Lower lobe of right lung (tissue), 2 donors: ENCODE data around the gene CHD5. TPM values are rescaled to one million over a fixed set of nuclear protein-coding genes. Genes with fewer than 3 reads are reported as not detected.
A peak's percentile ranks its signal among the peaks of the same experiment; 100 is the strongest.

ENCODE experiments used
- ATAC-seq, 2 donors: fragments of 200-7000 bp; cut with Tn5 transposase; one replicate each; pipeline ENCODE4 v1.9.1; 2020 to 2022; ENCODE audit warnings: mild to moderate bottlenecking in 2 of 2, moderate library complexity in 2 of 2
- DNase-seq: peaks from one replicate; pipeline ENCODE4 v3.0.0-alpha.2; 2020
- H3K27ac ChIP-seq: fragments of 200-600 bp; one replicate; pipeline ENCODE4 v1.8.0; 2022
- H3K27me3 ChIP-seq: fragments of 200-600 bp; one replicate; pipeline ENCODE4 v1.8.0; 2022; ENCODE audit warnings: low read depth
- H3K36me3 ChIP-seq: fragments of 200-600 bp; one replicate; pipeline ENCODE4 v1.8.0; 2022; ENCODE audit warnings: mild to moderate bottlenecking
- H3K4me1 ChIP-seq: fragments of 200-600 bp; one replicate; pipeline ENCODE4 v1.8.0; 2022
- H3K4me3 ChIP-seq: fragments of 200-600 bp; one replicate; pipeline ENCODE4 v1.8.0; 2022; ENCODE audit warnings: mild to moderate bottlenecking
- H3K9me3 ChIP-seq: fragments of 200-600 bp; one replicate; pipeline ENCODE4 v1.8.0; 2022
- CTCF ChIP-seq: fragments of 200-600 bp; IDR thresholded peaks from one replicate; pipeline ENCODE4 v1.8.0; 2022; ENCODE audit warnings: antibody characterized with exemption, mild to moderate bottlenecking
- intact Hi-C: fragments of 100-400 bp; cut with DNase I; formaldehyde crosslinking; loops from one replicate; pipeline ENCODE4 v1.11.0; 2022
- total RNA-seq: library from RNA; stranded (reverse); fragmentation: NEBNext Ultra II Directional; extraction: Animal tissue kit (Norgen Biotek cat#: 25700); gene quantifications from one replicate; pipeline ENCODE4 v1.2.1, GENCODE V29; 2021
- donor health status: DM: no; HTN: yes; CAD: no; lungs with severe emphysema.

Gene CHD5
- total RNA-seq, 1 donor from 2014 or later = 0.56 TPM

GRCh38 chr1:6207075-6207885 lies 27.2 kb upstream of the CHD5 start:
- no peaks in the 10 kb centered on the region for H3K36me3 ChIP-seq
- H3K4me1 ChIP-seq = peaks cover 37% of the 10 kb centered on the region
- no peaks in the 10 kb centered on the region for H3K9me3 ChIP-seq
- H3K27me3 ChIP-seq = peaks cover 24% of the 10 kb centered on the region
- H3K4me3 ChIP-seq = no peak overlapping the region
- TF ChIP-seq CTCF = no peak
- intact Hi-C loops = no loop called here
- no peak overlapping the region for H3K27ac ChIP-seq
- peak; percentile 40 for DNase-seq
- ATAC-seq = no peak

- TF ChIP-seq CTCF = no peak
- intact Hi-C loops = no loop called here
- H3K27ac ChIP-seq = peak overlapping the region; percentile 72
Observed at GRCh38 chr1:6206520-6206855, 26.4 kb upstream of the CHD5 start.

GRCh38 chr1:6205849-6206519 lies 25.9 kb upstream of the CHD5 start, which contains the start of gene RNF207:
RNF207 (plus strand) TSS chr1:6206119; CDS start chr1:6206536, 417 bp downstream.
- ATAC-seq (peak; percentile 90 to 94), DNase-seq (peak; percentile 83)
- TF ChIP-seq CTCF = no peak
- H3K27ac ChIP-seq = peak within 1 kb of the TSS; percentile 72
- peaks cover 37% of the 10 kb centered on the region for H3K4me1 ChIP-seq
- H3K9me3 ChIP-seq = no peaks in the 10 kb centered on the region
- peaks cover 24% of the 10 kb centered on the region for H3K27me3 ChIP-seq
- intact Hi-C loops = no loop called here
- no peaks in the 10 kb centered on the region for H3K36me3 ChIP-seq
- peak within 1 kb of the TSS; percentile 66 for H3K4me3 ChIP-seq

More at GRCh38 chr1:6206520-6206855, 26.4 kb upstream of the CHD5 start:
- Histone ChIP-seq H3K27me3 (peaks cover 24% of the 10 kb centered on the region), H3K36me3 (no peaks in the 10 kb centered on the region), H3K4me3 (peak overlapping the region; percentile 66), H3K9me3 (no peaks in the 10 kb centered on the region), H3K4me1 (peaks cover 37% of the 10 kb centered on the region)
- no peak for DNase-seq
- ATAC-seq = no peak

- Histone ChIP-seq H3K4me3 (no peak overlapping the region), H3K4me1 (peaks cover 45% of the 10 kb centered on the region), H3K27ac (no peak overlapping the region), H3K36me3 (peaks cover 2% of the 10 kb centered on the region), H3K27me3 (peaks cover 16% of the 10 kb centered on the region), H3K9me3 (no peaks in the 10 kb centered on the region)
- no peak for TF ChIP-seq CTCF
- DNase-seq (no peak), ATAC-seq (no peak)
- intact Hi-C loops = no loop called here
Observed at GRCh38 chr1:6202256-6202655, 22.1 kb upstream of the CHD5 start.

GRCh38 chr1:6200188-6200809 lies 20.2 kb upstream of the CHD5 start:
- DNase-seq = no peak
- no peak for ATAC-seq
- H3K9me3 ChIP-seq = no peaks in the 10 kb centered on the region
- peaks cover under 1% of the 10 kb centered on the region for H3K27me3 ChIP-seq
- peaks cover 36% of the 10 kb centered on the region for H3K4me1 ChIP-seq
- TF ChIP-seq CTCF = no peak
- H3K27ac ChIP-seq = peak overlapping the region; percentile 87
- H3K4me3 ChIP-seq = peak overlapping the region; percentile 85
- peaks cover 21% of the 10 kb centered on the region for H3K36me3 ChIP-seq
- intact Hi-C loops = no loop called here
